ENCODE data around the gene COPE.

Gene COPE

DNA sequence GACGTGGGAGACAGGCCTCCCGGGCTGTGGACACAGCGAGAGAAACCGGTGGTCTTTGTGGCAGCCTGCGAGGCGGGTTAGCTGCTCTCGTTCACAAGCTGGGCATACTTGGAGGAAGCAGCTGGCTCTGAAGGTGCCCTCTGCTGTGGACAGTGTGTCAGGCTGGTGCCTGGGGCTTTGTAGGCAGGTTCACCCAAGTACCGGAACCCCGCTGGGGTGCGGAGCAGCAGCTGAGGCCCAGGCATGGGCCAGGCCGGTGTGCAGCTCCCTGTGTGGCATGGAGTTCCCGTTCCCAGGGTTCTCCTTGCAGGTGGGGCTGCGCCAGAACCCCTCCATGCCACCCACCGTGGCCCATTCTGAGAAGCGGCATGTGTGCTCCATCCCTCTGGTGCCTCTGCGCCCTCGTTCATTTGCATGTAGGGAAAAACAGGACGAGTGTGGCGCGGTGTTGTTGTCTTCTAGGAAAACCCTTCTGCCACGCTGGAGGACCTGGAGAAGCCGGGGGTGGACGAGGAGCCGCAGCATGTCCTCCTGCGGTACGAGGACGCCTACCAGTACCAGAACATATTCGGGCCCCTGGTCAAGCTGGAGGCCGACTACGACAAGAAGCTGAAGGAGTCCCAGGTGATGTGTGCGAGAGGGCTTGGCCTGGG is 67.4 kb downstream of the COPE start:
- DNase-seq (ENCODE audit: low read depth), result no peak

DNA sequence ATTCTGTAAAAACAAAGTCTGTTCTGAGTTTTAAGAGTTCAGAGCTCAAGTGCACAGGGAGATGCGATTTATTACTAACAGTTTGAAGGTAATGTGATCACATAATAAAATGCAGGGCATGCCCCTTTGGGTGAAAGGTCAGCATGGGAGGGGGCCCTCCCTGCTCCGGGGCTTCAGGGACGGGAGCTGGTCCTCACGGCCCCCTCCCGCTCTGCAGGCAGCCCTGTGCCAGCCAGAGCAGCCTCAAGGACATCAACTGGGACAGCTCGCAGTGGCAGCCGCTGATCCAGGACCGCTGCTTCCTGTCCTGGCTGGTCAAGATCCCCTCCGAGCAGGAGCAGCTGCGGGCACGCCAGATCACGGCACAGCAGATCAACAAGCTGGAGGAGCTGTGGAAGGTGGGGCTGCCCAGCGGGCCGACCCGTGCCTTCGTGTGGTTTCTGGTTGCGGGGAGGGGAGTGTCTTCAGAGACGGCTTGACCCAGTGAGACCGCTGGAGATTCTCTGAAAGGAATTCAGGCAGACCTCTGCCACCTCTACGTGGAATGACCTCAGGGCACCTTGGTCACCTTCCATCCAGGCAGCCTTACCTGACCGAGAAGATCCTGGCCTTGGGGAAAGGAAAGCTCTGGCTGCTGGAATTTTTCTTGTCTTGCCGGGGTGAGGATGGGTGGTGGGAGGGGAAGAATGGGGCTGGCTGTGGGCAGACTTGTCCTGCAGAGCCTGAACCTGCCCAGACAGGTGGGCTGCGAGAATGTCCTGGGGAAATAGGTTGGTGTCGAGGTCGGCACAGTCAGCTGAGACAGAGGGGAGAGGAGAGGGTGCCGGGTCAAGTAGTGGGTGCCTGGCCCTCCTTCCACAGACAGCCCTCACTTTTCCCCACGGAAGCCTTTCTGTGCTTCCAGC is 68.5 kb downstream of the COPE start:
- no peak for DNase-seq (ENCODE audit: low read depth)

GRCh38 chr19:18849838-18850400 is 69.3 kb downstream of the COPE start:
- DNase-seq (ENCODE audit: low read depth), result no peak

Measured in GM04503 (cell line).